Ascending aorta (tissue), 2 donors: ENCODE results near the gene RNF32. TPM values are rescaled to one million over a fixed set of nuclear protein-coding genes. Genes with fewer than 3 reads are reported as not detected.

Experiments used
- DNase-seq, 2 donors: peaks; one replicate each; pipeline ENCODE4 v3.0.0-alpha.2; 2019; ENCODE audit warnings: low spot score in 2 of 2
- H3K27ac ChIP-seq, 2 donors: fragments of 200-600 bp; sonication (generic); one replicate each; pipeline ENCODE4 v1.5.1; 2016 to 2017; ENCODE audit warnings: mild to moderate bottlenecking in 1 of 2
- H3K27me3 ChIP-seq: fragments of 200-600 bp; sonication (generic); one replicate; pipeline ENCODE4 v1.5.1; 2017
- H3K36me3 ChIP-seq, 2 donors: fragments of 200-600 bp; sonication (generic); one replicate each; pipeline ENCODE4 v1.5.1; 2016
- H3K4me1 ChIP-seq, 2 donors: fragments of 200-600 bp; sonication (generic); one replicate each; pipeline ENCODE4 v1.5.1; 2016 to 2017; ENCODE audit warnings: mild to moderate bottlenecking in 1 of 2
- H3K4me3 ChIP-seq, 2 donors: fragments of 200-600 bp; sonication (generic); one replicate each; pipeline ENCODE4 v1.5.1; 2016 to 2017; ENCODE audit warnings: mild to moderate bottlenecking in 1 of 2
- H3K9me3 ChIP-seq, 2 donors: fragments of 200-600 bp; sonication (generic); one replicate each; pipeline ENCODE4 v1.5.1; 2016
- CTCF ChIP-seq, 3 experiments: fragments of 200-600 bp in 2 of 3; fragments of 450-650 bp in 1 of 3; sonication (generic) in 2 of 3; IDR thresholded peaks; one replicate each; pipeline ENCODE4 v1.5.1; 2016 to 2019; ENCODE audit warnings: antibody characterized with exemption in 3 of 3, mild to moderate bottlenecking in 1 of 3, moderate library complexity in 1 of 3
- intact Hi-C: fragments of 100-400 bp; cut with DNase I; formaldehyde crosslinking; loops from one replicate; pipeline ENCODE4 v1.15.1; 2023
- total RNA-seq: library from RNA; depleted of rRNA; stranded (reverse); fragments of >200 nt; gene quantifications from one replicate; pipeline ENCODE4 v1.1.0, GENCODE V29; 2016

Gene RNF32
- total RNA-seq, 1 donor from 2014 or later = 0.32 TPM

- Histone ChIP-seq H3K9me3 (peaks cover 0 to 2% of the 10 kb centered on the region in 2 donors), H3K36me3 (no peaks in the 10 kb centered on the region), H3K27me3 (no peaks in the 10 kb centered on the region), H3K27ac (no peak overlapping the region), H3K4me1 (no peaks in the 10 kb centered on the region), H3K4me3 (no peak overlapping the region)
- DNase-seq = no peak
- TF ChIP-seq CTCF (IDR thresholded peaks at IDR 0.05) = no peak
- intact Hi-C loops = no loop called here
These were observed 37.6 kb upstream of the RNF32 start for GRCh38 chr7:156603011-156603410.

- intact Hi-C loops = no loop called here
- TF ChIP-seq CTCF (IDR thresholded peaks at IDR 0.05) = no peak
- H3K9me3 ChIP-seq = no peaks in the 10 kb centered on the region
These were observed 36.9 kb upstream of the RNF32 start for GRCh38 chr7:156603629-156604028.

GRCh38 chr7:156604311-156604710 lies 36.3 kb upstream of the RNF32 start:
- no peaks in the 10 kb centered on the region for H3K9me3 ChIP-seq
- intact Hi-C loops = no loop called here
- no peak for DNase-seq
- no peak overlapping the region for H3K4me3 ChIP-seq
- no peak overlapping the region for H3K27ac ChIP-seq
- no peaks in the 10 kb centered on the region for H3K27me3 ChIP-seq
- no peak for TF ChIP-seq CTCF (IDR thresholded peaks at IDR 0.05)
- no peaks in the 10 kb centered on the region for H3K4me1 ChIP-seq
- H3K36me3 ChIP-seq = no peaks in the 10 kb centered on the region

More at GRCh38 chr7:156603629-156604028, 36.9 kb upstream of the RNF32 start:
- Histone ChIP-seq H3K27me3 (no peaks in the 10 kb centered on the region), H3K27ac (no peak overlapping the region), H3K36me3 (no peaks in the 10 kb centered on the region), H3K4me1 (no peaks in the 10 kb centered on the region), H3K4me3 (no peak overlapping the region)
- DNase-seq = no peak

GRCh38 chr7:156604836-156605695 lies 35.5 kb upstream of the RNF32 start:
- Histone ChIP-seq H3K36me3 (no peaks in the 10 kb centered on the region), H3K27me3 (no peaks in the 10 kb centered on the region), H3K4me3 (no peak overlapping the region), H3K27ac (no peak overlapping the region), H3K9me3 (no peaks in the 10 kb centered on the region), H3K4me1 (no peaks in the 10 kb centered on the region)
- intact Hi-C loops = no loop called here
- no peak for DNase-seq
- no peak for TF ChIP-seq CTCF (IDR thresholded peaks at IDR 0.05)

GRCh38 chr7:156606135-156606534 lies 34.4 kb upstream of the RNF32 start:
- Histone ChIP-seq H3K27me3 (no peaks in the 10 kb centered on the region), H3K27ac (no peak overlapping the region), H3K36me3 (no peaks in the 10 kb centered on the region), H3K4me1 (no peaks in the 10 kb centered on the region), H3K4me3 (no peak overlapping the region), H3K9me3 (no peaks in the 10 kb centered on the region)
- no peak for TF ChIP-seq CTCF (IDR thresholded peaks at IDR 0.05)
- intact Hi-C loops = no loop called here
- no peak for DNase-seq
